Progenitor cell of endocrine pancreas (in vitro differentiated cells): Measurements from ENCODE around the gene DFFB. TPM values are rescaled to one million over a fixed set of nuclear protein-coding genes. Genes with fewer than 3 reads are reported as not detected.

Source experiments
- DNase-seq: peaks from one replicate; pipeline ENCODE4 v3.0.0; 2021; ENCODE audit warnings: low spot score; ENCODE audit not compliant: unreplicated experiment
- H3K27ac Mint-ChIP-seq: 2 replicates; pipeline ENCODE4 v1.8.0; 2021; ENCODE audit warnings: mild to moderate bottlenecking, moderate library complexity, mixed read lengths
- H3K27me3 Mint-ChIP-seq: 2 replicates; pipeline ENCODE4 v1.8.0; 2021; ENCODE audit warnings: mixed read lengths
- H3K36me3 Mint-ChIP-seq: 2 replicates; pipeline ENCODE4 v1.8.0; 2022; ENCODE audit warnings: mixed read lengths; ENCODE audit not compliant: insufficient read depth
- H3K4me1 Mint-ChIP-seq: 2 replicates; pipeline ENCODE4 v1.8.0; 2021; ENCODE audit warnings: low read depth, mixed read lengths
- H3K4me3 Mint-ChIP-seq: 2 replicates; pipeline ENCODE4 v1.8.0; 2021; ENCODE audit warnings: low read depth, mild to moderate bottlenecking, moderate library complexity, mixed read lengths
- H3K9me3 Mint-ChIP-seq: 2 replicates; pipeline ENCODE4 v1.8.0; 2021; ENCODE audit warnings: low read depth, mixed read lengths
- total RNA-seq: library from RNA; stranded (reverse); gene quantifications from 2 replicates; pipeline ENCODE4 v1.2.1, GENCODE V29; 2021
- TF ChIP-seq, protein P1 (sequence below): fragments of 200-600 bp; sonication (generic); IDR thresholded peaks from one replicate; pipeline ENCODE4 v1.5.0; 2021; ENCODE audit warnings: antibody characterized with exemption, mild to moderate bottlenecking; ENCODE audit not compliant: unreplicated experiment

Gene DFFB
- total RNA-seq, 1 donor from 2014 or later = 11.9 TPM

DNA sequence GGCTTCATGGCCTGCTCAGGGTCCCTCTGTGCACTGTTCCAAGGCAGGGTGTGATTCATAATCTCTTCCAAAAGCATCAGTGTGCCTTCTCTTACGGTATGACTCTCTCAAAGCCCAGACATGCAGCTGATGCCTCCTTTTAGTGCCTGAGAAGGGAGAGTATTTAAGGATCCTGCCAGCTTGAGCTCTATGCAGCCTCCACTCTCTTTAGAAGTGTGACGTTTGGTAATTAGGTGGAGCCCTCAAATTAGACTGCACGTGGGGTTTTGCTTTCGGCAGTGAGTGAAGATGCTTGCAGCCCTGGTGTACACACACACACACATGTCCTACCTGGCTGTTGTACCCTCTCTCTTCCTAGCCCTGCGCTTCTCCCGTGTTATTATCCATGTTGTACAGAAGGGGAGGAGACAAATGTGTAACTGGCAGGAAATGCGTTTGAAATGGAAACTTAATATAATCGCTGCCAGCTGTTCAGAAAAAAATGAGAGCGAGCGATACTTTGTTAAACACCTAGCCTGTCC is 45.4 kb downstream of the DFFB start:
- H3K4me3 Mint-ChIP-seq = no peak overlapping the region

DNA sequence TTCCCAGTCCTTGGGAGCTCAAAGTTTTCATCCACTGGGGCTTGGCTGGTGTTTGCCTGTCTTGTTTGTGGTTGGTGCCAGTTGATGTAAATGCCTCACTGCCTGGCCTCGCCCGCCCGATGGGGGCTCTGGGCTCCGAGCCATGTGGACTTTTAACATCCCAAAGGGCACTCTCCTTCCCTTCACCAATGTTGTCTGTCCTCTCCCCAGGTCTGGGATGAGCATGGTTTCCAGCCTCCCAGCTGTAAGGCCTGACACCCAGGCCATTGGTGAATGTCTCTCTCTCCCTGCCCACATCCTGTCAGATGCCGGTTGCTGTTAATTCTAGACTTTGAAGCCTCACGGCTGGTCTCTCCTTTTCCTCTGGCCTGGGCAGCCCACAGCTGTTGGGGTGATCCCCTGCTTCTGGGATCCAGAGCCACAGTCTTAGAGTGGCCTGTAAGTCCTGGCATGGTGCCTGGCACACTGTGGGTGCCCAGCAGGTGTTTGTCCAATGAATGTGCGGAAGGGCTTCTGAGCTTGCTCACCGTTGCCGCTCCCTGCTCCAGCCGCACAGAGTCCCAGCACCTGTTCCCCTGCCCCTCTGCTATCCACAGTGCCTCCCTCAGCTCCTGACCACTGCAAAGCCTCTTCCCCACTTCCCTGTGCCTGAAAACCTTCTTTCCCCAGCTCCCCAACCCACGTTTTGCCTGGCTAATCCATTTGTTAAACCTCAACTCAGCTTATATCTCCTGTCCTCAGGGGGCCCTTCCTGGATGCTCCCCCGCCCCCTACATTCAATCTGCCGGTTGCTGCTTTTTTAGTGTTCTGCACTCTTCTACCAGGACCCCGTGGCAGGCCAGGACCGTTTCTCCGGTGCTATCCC is 46.1 kb downstream of the DFFB start:
- TF ChIP-seq, protein P1, sequence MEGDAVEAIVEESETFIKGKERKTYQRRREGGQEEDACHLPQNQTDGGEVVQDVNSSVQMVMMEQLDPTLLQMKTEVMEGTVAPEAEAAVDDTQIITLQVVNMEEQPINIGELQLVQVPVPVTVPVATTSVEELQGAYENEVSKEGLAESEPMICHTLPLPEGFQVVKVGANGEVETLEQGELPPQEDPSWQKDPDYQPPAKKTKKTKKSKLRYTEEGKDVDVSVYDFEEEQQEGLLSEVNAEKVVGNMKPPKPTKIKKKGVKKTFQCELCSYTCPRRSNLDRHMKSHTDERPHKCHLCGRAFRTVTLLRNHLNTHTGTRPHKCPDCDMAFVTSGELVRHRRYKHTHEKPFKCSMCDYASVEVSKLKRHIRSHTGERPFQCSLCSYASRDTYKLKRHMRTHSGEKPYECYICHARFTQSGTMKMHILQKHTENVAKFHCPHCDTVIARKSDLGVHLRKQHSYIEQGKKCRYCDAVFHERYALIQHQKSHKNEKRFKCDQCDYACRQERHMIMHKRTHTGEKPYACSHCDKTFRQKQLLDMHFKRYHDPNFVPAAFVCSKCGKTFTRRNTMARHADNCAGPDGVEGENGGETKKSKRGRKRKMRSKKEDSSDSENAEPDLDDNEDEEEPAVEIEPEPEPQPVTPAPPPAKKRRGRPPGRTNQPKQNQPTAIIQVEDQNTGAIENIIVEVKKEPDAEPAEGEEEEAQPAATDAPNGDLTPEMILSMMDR = no peak
- Mint-ChIP-seq H3K9me3 (no peaks in the 10 kb centered on the region), H3K27ac (no peak overlapping the region), H3K4me1 (peaks cover 5% of the 10 kb centered on the region), H3K27me3 (peaks cover 1% of the 10 kb centered on the region), H3K36me3 (peaks cover 3% of the 10 kb centered on the region), H3K4me3 (no peak overlapping the region)
- no peak for DNase-seq

More for the DNA sequence above, 45.4 kb downstream of the DFFB start:
- H3K9me3 Mint-ChIP-seq = no peaks in the 10 kb centered on the region
- peaks cover 5% of the 10 kb centered on the region for H3K4me1 Mint-ChIP-seq
- no peaks in the 10 kb centered on the region for H3K27me3 Mint-ChIP-seq
- TF ChIP-seq, protein P1 = no peak
- no peak overlapping the region for H3K27ac Mint-ChIP-seq
- DNase-seq = no peak
- peaks cover 6% of the 10 kb centered on the region for H3K36me3 Mint-ChIP-seq

DNA sequence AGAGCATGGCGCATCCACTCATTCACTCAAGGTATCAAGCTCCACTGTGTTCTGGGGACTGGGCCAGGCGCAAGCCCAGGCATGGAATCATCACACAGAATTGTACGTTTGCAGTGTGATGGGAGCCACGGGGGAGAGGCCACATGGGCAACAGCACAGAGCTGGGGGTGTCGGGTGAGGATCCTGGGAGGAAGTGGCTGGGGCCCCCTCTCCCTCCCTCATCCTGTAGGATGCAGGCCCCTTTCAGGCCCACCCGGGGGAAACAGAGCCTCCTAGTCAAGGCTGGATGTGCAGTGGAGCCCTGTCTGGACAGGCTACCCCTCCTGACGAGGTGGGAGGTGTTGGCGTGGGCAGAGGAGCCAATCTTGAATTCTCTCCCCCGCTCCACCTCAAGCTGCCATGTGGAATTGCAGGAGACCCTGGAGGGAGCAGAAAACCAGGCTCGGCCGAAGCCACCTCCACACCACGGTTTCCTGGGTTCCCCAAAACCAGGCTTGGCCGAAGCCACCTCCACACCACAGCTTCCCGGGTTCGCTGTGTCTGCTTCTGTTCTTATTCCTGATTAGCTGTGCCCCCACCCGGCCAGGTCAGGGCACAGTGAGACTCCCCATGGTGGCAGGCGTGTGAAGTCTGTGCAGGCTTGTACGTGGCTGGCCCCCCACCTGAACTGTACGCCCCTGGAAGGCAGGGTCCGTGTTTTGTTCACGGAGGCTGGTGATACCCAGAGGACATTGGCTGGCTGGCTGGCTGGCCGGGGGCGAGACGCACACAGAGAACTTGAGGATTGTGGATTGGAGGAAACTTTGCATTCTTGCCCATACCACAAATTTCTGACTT is 46.9 kb downstream of the DFFB start:
- peaks cover 6% of the 10 kb centered on the region for H3K27me3 Mint-ChIP-seq
- TF ChIP-seq, protein P1 = no peak
- no peaks in the 10 kb centered on the region for H3K9me3 Mint-ChIP-seq
- H3K4me3 Mint-ChIP-seq = no peak overlapping the region
- no peak overlapping the region for H3K27ac Mint-ChIP-seq
- H3K4me1 Mint-ChIP-seq = peaks cover 2% of the 10 kb centered on the region
- DNase-seq = no peak
- no peaks in the 10 kb centered on the region for H3K36me3 Mint-ChIP-seq

DNA sequence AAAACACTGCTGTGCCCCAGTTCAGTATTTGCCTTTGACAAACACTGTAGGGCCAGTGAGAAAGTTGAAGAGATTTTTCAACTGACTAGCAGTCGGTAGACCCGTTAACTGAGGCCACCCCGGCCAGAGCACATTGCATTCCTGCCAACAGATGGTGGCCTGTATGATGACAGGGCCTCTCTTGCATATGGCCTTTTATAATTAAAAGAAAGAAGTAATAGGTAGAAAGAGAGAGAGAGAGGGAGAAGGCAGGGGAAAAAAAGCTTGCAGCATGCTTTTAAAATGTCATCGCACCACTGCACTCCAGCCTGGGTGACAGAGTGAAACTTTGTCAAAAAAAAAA is 47.5 kb downstream of the DFFB start:
- Mint-ChIP-seq H3K9me3 (no peaks in the 10 kb centered on the region), H3K4me1 (no peaks in the 10 kb centered on the region), H3K4me3 (no peak overlapping the region), H3K27ac (no peak overlapping the region), H3K36me3 (no peaks in the 10 kb centered on the region), H3K27me3 (peaks cover 6% of the 10 kb centered on the region)
- DNase-seq = no peak
- TF ChIP-seq, protein P1 = no peak

DNA sequence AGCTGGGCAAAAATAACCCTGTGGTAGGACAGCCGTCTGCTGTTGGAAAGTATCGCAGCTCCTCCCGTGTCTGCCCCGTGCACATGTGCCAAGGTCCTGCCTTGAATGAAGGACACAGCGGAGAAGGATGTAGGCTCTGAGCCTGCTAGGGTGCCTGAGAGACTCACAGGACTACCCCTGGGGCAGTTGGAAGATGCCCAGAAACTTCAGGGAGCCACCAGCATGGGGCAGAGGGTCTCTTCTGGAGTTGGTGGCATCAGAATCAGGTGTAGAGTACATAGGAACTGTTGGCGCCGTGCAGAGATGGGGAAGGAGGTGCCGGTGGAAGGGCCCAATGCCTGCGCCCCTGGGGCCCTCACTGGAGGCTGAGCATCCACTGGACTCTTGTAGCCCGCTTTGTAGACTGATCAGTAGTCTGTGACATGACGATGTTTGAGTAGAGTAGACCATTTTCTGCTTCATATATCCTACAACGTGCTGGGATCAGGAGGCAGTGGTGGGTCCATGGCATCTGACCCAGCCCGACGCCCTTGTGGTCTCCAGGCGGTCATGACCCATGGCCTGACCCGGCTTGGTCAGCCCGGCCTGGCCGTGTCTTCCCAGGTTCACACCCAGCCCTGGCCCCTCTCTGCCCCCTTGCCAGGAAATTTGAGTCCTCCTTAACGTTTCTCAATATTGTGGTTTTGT is 48.1 kb downstream of the DFFB start:
- Mint-ChIP-seq H3K9me3 (no peaks in the 10 kb centered on the region), H3K36me3 (no peaks in the 10 kb centered on the region), H3K4me1 (no peaks in the 10 kb centered on the region), H3K27me3 (peaks cover 6% of the 10 kb centered on the region), H3K27ac (no peak overlapping the region), H3K4me3 (no peak overlapping the region)
- DNase-seq = no peak
- TF ChIP-seq, protein P1 = no peak
